IPS DF 4.7 (cell line): ENCODE measurements around the gene SLC17A2.

ENCODE experiments used
- DNase-seq: peaks from one replicate; pipeline ENCODE4 v3.0.0-alpha.2; 2013; ENCODE audit warnings: low spot score; ENCODE audit errors: extremely low read depth

SLC17A2 gene

DNA sequence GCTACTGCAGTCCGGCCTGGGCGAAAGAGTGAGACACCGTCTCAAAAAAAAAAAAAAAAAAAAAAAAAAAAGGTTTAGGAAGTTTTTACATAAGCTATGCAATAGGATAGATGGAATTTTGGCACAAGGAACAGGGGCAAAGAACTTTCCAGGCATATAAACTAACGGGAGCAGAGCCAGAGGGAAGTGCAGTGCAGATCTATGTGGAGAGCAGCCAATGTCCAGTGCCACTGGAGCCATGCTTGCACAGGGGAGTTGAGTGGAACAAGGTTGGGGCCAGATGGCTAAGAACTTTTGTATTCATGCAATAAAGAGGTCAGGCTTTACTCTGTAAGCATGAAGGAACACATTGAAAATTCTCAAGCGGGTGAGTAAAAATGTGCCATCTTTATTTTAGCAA, 10.8 kb downstream of the SLC17A2 start:
- no peak for DNase-seq

- DNase-seq, result no peak
Measured at GRCh38 chr6:25918083-25918683, 12.3 kb downstream of the SLC17A2 start.

GRCh38 chr6:25916789-25917490, 13.6 kb downstream of the SLC17A2 start:
- no peak for DNase-seq

DNA sequence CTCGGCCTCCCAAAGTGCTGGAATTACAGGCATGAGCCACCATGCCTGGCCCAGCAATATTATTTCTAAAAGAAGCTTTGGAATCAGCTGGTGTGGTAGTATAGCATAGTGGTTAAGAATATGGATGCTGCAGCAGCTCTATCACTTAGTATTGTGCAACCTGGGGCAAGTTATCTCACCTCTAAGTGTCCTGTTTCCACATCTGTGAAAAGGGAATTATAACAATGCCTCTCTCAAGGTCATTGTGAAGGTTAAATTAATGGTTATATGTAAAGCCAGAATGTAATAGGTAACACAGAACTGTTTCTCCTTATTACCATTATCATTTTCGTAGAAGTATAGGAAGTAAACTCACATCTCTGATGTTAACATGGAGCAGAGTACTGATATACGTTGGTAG, 14.2 kb downstream of the SLC17A2 start:
- no peak for DNase-seq

GRCh38 chr6:25913741-25914140, 16.8 kb downstream of the SLC17A2 start:
- no peak for DNase-seq

DNA sequence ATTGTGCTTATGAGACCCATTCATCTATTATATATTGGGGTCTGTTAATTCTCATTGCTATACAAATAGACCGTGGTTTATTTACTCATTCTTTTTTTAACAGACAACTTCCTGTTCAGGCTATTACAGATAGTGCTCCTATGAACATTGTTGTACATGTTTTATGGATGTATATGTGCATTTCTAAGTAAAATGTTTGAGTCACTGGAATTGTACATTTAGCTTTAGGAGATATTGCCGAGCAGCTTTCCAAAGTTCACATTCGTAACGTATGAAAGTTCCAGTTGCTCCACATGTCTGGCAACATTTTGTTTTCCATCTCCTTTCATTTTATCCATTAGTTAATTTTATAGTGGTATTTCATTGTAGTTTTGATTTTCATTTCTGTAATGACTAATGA, 19.1 kb downstream of the SLC17A2 start:
- DNase-seq, result no peak

DNA sequence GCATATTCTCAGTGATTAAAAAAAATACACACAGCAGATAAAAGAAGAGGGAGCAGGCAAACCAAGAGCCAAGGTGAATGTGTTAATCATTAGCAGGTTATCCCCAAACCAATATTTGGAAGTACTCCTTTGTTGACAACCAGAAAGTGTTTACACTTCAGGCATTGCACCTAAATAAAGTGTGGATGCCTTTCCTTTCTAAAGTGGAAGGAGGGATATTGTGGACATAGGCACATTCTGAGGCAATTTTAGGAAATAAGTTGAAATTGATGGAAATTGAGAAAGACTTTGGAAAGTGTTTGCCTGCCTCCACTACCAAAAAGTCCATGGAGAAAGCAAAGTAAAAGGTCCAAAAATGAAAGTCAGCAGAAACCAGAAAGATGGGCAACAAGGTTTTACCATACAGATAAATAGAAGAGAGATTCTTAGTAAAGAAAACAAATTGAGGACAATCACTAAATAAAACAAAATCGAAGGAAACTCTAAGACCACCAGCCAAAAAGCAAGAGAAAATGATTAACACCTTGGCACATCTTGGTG, 22.9 kb downstream of the SLC17A2 start:
- no peak for DNase-seq

DNA sequence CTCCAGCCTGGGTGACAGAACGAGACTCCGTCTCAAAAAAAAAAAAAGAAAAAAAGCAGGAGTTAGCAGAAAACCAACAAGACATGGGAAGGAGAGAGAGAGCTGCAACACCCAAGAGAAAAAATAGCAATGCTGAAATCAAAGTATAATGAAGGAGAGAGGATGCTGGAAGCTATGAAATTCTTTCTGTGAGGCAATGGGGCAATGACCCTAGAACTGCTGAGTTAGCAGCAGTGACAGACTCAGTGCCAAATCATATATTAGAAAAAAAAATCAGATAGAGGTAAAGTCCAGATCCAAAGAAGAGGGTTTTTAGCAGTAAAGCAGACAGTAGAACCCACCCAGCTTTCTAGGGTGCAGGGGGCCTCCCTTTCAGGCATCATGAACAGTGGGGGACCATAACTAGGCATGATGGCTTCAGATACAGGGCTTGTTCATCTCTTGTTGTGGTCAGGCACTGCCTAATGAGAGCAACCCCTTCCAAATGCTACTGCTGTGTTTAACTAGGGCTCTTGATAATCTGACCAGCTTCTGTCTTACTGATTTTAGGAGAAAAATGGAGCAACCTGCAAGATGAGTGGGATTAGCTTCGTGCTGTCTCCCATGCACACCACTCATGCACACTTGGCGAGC, 26.9 kb downstream of the SLC17A2 start:
- DNase-seq, result no peak

DNA sequence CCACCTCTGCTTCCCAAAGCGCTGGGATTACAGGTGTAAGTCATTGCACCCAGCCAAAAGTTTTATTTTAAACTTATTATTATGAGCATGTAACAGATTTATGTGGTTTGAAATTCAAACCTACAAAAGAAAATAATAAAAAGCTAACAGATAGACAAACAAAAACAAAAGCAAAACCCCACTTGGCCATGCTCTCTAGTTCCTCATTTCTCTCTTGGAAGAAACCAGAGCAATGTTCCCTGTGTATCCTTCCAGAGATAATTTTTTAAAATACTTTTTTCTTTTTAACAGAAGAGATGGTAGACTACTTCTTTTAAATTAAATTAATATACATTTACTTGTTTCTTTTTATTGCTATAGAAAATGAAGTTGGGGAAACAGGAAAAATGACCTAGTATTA, 28.4 kb downstream of the SLC17A2 start:
- DNase-seq, result no peak

GRCh38 chr6:25900843-25901242, 29.6 kb downstream of the SLC17A2 start:
- DNase-seq, result no peak

- DNase-seq, result no peak
Measured at GRCh38 chr6:25899580-25900408, 30.7 kb downstream of the SLC17A2 start.

DNA sequence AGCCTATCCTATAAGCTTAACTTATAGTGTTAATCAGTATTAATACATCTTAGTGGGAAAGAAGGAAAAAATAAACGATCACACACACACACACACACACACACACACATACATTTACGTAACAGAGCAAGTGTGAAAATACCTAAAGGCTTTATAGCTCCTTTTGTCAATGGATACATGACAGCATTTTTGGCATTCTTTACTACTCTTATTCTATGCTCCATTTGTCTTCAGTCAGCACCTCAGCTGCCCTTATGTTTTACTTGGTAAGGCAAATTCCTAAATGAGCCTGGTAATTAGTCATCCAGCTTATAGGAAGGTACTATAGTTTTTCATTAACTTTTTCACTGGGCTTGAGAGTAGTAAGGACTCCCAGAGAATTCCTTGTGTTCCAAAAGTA, 31.4 kb downstream of the SLC17A2 start:
- no peak for DNase-seq

- DNase-seq, result no peak
Measured at GRCh38 chr6:25898289-25898977, 32.1 kb downstream of the SLC17A2 start.

DNA sequence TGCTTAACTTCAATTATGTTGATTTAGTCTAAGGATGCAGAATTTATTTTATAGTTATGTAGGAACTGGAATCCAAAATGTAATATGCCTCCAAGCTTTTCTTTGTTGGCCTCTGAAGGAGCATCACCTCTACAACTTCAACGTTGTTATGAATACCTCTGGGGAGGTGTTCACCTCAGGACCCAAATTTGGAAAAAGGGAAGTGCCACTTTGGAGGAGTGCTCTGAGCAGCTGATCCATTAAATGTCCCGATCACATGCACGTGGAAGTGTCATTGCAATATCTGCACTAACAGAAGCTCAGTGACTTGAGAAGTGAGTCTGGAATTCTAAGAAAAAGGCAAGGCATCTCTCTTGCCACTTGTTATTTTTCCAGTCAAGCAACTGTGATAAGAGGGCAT, 34.2 kb downstream of the SLC17A2 start:
- no peak for DNase-seq

- DNase-seq, result no peak
Measured at GRCh38 chr6:25895771-25896170, 34.7 kb downstream of the SLC17A2 start.

DNA sequence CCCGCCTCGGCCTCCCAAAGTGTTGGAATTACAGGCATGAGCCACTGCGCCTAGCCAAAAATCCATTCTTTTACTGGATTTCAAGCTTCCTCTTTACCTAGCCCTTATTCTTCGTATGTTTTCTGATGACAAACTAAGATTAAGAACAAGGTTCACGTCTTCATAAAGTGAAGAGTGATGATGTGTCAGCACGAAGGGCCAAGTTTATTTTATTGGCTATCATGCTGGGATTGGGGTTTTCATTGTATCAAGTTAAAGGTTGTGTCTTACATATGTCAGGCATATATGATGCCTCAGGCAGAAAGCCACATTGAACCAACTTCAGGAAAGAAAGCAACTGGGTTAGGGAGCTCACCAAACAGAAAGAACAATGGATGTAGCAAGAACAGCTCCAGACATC, 36.7 kb downstream of the SLC17A2 start:
- no peak for DNase-seq

DNA sequence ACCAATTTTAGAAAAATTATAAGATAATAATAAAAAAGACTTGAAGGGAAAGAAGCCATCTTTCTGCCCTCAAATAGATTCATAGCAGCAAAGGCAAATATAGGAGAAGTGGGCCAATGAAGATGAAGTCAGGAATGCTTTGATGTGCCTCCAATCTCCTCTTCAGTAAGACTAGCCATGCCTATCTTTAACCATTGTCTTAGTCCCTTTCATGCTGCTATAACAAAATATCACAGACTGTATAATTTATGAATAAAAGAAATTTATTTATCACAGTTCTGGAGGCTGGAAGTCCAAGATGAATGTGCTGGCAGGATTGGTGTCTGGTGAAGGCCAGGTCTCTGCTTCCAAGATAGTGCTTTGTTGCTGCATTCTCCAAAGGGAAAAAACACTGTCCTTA, 37.6 kb downstream of the SLC17A2 start:
- DNase-seq, result no peak

- no peak for DNase-seq
Measured at GRCh38 chr6:25889877-25890853, 40.3 kb downstream of the SLC17A2 start.

GRCh38 chr6:25888626-25889025, 41.9 kb downstream of the SLC17A2 start:
- DNase-seq, result no peak

DNA sequence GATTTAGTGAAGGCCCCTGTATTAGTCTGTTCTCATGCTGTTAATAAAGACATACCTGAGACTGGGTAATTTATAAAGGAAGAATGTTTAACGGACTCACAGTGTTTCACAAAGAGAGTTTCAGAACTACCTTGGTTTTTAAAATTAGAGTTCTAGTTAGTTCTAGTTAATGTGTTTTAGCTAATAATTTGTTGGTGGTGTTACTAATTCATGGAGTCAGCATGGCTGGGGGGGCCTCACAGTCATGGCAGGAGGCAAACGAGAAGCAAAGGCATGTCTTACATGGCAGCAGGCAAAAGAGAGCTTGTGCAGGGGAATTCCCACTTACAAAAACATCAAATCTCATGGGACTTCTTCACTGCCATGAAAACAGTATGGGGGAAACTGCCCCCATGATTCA, 44.4 kb downstream of the SLC17A2 start:
- DNase-seq, result no peak
